ENCODE measurements around the gene ZFC3H1.
A peak's percentile ranks its signal among the peaks of the same experiment; 100 is the strongest.

ZFC3H1 gene

DNA sequence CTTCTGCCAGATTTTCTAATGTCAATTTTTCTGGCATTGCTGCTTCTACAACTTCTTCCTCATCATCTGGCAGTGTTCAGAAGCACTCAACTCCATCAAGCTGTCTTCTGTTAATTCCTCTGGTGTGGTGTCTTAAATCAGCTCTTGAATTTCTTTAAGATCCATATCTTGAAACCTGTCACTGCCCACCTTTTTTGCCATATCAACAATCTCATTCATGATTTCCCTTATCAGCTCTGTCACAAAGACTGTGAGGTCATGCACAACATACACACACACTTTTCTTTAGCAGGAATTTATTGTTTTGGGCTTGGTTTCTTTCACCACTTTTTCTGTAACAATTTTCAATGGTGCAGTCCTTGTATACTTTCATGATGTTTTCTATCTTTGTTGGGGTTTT is 7.7 kb upstream of the ZFC3H1 start:
- DNase-seq, result no peak

DNA sequence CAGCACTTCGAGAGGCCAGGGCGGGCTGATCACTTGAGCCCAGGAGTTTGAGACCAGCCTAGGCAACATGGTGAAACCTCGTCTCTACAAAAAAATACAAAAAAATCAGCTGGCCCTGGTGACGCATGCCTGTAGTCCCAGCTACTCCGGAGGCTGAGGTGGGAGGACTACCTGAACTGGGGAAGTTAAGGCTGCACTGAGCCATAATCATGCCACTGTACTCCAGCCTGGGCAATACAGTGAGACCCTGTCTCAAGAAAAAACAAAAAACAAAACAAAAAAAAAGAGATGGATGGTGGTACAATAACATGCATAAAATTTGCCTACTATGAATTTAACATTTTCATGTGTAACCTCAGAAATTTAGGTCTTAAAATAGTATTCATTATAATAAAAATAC is 2.6 kb upstream of the ZFC3H1 start:
- no peak for DNase-seq

DNA sequence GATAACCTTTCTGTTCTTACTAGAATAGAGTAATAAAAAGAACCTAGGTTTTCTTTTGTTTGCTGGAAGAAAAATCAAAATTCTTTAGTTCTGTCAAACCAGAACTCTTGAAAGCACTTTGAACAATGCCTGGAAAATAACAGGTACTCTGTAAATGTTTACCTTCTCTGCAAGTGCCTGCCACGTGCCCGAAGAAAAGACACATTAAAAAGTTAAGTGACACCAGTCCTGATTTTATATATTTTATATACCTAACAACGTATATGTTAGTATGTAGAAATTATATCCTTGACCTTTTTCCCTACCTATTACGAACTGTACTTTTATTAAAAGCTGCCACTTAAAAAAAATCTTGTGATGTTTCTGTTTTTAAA is 1.4 kb upstream of the ZFC3H1 start:
- DNase-seq, result no peak

DNA sequence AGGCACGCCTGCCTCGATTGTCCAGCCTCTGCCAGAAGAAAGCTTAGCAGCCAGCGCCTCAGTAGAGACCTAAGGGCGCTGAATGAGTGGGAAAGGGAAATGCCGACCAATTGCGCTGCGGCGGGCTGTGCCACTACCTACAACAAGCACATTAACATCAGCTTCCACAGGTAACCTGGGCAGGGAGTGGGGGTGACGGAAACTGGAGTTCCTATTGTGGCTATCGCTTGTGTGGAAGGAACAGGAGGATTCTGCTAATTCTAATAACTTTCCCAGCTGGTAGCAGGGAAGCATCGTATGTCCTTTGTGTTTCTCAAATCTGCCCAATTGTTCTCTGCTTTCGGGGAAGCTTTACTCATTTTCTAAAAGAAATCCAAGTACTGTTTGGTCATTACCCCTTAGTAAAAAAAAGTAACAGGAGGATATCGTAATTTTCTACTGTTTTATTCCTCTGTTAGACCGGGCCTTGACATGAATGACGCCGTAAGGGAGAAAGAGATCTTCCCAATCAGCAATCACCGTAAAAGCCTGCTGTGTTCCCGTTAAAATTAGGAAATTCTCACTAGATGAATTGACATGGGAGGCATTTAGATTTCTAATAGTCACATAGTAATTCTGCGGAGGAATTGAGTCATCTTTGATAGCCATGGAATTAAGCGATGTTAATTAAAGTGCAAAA is 902 bp upstream of the ZFC3H1 start:
- no peak for DNase-seq

DNA sequence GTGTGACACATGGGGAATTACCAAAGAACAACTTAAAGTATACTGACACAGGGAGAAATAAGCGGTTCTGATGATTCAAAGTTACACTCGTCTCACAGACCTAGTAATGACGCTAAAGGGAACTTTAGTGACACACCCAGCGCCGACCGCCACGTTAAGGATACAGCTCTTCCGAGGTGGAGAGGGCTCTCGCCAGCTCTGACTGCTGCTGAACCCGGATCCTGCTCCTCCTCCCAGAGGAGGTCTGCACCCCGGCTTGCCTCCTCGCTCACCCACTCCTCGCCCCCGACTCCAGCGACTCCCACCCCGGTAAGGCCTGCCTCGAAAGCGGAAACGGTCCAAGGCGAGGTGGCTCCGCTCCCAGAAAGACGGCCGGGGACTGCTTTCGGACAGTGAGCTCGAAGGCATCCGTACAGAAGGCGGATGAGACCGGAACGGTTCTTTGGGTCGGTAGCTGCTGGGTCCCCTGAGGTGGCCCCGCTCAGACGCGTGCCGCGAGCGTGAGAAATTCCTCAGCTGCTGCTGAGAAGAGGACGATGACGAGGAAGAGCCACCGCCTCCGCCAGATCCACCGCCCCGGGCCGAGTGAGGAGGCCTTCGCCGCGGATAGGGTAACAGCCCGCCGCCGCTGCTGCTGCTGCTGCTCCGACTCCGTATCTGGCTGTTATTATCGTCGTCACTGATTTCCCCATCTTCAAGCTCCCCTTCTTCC is 643 bp downstream of the ZFC3H1 start:
- peak; percentile 92 for DNase-seq

DNA sequence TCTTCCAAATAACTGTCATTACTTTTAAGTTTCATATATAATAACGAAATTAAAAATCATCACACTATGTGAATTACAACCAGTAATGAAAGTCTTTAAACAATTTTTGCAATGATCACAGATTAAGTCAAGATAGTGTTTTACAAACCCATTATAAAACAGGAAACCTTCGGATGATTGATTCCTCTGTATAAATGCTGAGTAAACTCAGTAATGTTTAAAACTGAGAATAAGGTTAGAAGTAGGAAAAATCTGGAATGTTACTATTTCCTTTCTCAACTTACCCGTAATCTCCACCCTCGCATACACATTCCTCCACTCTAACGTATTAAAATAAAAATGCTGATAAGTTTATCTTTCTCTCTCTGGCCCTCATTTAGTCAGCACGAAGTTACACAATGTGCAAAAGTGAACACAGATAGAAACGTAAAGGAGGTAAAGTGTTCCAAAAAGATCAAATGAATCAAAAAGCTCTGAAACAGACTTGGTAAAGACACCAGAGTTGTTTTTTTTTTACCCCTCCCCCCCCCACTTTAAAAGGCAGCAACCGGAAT is 1.6 kb downstream of the ZFC3H1 start:
- peak; percentile 32 for DNase-seq

DNA sequence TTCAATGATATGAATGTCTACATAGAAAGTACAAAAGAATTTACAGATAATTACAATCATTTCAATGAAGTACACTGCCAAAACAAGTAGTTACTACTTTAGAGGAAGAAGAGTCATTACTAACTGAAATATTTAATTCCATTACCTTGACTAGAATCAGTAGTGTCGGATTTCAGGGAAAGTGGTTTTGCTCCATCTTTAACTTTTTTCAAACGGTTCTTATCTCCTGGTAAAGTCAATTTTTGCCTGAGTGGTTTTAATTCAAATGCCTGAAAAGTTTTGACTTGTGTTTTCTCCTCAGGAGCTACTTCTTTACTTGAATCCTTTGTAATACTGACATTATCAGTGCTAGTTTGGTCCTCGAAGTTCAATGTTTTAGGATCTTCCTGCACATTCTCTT is 6.9 kb downstream of the ZFC3H1 start:
- DNase-seq, result no peak

DNA sequence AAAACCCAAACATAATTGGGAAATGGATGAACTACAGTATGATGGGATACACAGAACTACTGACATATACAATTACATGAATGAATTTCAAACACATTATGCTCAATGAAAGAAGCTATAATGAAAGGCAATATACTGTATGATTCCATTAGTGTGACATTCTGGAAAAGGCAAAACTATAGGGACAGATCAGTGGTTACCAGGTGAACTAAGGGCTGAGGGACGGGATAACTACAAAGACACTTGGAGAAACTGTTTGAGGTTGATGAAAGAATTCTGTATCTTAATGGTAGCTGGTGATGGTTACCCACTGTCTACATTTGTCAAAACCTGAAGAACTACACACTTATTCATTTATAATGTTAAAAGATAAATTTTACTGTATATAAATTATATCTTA is 7.7 kb downstream of the ZFC3H1 start:
- no peak for DNase-seq

DNA sequence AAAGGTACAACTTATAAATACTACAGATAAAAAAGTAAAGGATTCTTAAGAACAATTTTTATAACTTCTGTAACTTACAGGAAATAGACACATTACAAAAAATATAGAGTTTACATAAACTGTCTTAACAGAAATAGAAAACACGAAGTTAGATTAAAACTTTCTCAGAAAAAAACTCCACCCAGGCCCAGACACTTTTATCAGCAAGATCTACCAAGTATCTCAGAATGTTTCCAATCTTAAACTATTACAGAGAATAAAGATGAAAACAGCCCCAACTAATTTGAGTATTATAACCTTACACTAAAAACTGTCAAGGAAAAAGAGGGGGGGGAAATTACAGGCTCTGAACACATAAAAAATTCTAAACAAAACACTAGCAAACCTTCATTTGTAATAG is 8.2 kb downstream of the ZFC3H1 start:
- DNase-seq, result no peak

DNA sequence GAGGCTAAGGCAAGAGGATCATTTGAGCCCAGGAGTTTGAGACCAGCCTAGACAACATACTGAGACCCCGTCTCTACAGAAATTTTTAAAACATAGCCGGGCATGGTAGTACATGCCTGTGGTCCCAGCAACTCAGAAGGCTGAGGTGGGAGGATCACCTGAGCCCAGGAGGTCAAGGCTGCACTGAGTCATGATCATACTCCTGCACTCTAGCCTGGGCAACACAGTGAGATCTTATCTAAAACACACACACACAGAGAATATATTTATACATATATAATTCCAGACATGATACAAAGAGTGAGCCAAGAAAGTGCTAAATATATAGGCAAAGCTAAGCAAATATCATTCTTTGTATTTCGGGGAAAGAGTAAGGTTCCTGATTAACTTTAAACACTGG is 9.4 kb downstream of the ZFC3H1 start:
- DNase-seq, result no peak

DNA sequence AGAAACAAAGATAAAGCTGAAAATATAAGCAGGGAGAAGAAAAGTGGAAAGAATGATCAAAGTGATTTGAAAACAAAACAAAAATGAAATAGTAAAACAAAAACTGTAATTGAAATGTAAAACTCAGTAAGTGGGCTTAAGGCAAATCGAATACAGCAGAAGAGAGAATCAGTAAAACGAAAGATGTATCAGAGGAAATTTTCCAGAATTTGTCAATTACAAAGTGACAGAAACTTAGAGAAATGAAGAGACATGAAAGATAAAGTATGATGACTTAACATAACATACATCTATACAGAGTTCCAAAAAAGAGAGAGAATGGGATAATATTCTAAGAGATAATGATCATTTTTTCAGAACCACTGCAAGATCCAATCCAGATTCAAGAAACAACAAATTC is 10.5 kb downstream of the ZFC3H1 start:
- no peak for DNase-seq

DNA sequence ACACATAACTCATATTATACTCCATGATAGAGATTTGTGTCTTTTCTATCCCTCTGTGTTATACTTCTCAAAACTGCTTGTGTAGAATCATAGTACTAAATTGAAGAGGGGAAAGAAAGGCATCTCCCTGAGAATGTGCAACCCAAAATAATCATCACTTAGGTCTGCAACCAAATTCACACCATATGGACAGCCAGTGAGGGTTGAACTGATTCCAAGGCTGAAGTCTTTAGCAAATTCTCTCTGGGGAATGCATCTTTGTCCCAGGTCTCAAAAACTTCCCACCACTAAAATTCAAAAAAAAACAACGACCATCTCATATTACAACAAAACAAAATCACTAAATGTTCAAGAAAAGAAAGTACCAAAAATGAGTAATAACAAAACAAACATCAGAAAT is 11.0 kb downstream of the ZFC3H1 start:
- no peak for DNase-seq

DNA sequence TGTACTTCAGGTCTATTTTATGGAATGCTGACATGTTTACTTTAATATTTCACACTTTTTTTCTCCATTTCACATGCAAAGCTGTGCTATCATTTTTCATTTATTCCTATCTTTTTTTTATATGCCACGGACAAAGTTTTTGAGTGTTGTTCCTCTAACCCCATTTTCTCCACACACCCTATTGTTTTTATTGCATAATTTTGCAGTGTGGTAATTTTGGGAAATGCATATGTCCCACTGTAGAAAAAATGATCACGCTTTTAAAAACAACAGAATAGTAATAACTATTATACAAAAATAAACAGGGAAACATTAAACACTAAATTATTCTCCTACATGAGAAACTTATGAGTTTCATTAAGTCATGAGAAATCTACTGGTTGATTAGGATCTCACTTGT is 14.2 kb downstream of the ZFC3H1 start:
- no peak for DNase-seq

DNA sequence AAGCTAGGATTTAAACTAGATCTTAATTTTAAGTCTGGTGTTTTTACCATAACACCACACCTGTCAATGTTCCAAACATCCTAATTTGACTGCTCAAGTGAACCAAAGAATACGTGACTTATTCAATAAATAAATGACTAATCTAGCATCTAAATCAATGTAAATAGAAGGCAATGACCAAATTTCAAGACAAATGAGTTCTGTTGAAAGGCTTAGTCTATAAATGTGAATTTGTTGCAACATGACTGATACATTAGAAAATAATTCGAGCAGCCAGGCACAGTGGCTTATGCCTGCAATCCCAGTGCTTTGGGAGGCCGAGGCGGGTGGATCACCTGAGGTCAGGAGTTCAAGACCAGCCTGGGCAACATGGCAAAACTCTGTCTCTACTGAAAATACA is 15.1 kb downstream of the ZFC3H1 start:
- DNase-seq, result no peak

DNA sequence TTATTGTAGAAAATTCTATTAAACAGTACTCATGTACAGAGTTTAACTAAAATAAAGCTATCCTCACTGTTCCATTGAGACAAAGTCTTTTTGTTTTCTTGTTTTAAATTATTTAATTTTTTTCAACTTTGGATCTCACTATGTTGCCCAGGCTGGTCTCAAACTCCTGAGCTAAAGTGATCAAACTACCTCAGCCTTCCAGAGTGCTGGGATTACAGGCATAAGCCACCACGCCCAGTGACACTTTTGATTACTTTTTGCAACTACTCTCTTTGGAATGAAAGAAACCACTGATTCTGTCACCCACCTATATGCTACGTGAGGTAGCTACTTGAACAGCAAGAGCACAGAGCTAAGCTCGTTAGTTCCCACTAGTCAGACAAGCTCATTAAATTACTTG is 17.1 kb downstream of the ZFC3H1 start:
- DNase-seq, result no peak

DNA sequence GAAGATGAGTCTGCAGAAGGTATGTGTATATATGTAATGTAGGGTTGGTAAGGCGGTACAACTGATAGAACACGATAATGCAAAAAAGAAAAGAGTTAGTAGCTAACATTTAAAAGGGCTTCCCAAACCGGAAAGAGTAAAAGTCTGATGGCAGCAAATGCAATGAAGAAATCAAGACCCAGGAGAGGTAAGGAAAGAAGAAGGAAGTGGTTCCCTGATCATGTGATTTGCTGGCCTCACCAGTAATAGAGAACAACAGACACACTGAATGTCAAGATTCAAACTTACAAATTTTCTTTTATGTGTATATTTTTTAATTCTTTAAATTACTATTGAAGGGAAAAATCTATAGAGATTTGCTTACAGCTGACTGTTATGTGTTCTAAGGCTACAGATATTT is 18.4 kb downstream of the ZFC3H1 start:
- DNase-seq, result no peak

DNA sequence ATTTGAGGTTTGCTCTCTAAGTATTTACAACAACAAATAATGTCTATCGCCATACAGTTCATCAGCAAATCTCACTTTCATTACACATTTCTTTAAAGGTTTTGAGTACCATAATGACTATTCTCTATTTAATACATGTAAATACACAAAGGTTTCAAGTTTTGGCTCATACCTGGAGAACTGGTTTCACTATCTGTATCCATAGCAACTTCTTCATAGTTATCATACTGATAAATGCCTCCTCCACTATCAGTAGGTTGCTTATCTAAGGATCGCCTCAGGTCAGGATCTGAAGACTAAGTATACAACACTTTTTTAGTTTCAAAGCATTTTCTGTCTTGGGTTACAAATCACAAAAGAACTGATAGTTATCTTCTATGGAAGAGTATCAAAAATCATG is 21.4 kb downstream of the ZFC3H1 start:
- DNase-seq, result no peak

DNA sequence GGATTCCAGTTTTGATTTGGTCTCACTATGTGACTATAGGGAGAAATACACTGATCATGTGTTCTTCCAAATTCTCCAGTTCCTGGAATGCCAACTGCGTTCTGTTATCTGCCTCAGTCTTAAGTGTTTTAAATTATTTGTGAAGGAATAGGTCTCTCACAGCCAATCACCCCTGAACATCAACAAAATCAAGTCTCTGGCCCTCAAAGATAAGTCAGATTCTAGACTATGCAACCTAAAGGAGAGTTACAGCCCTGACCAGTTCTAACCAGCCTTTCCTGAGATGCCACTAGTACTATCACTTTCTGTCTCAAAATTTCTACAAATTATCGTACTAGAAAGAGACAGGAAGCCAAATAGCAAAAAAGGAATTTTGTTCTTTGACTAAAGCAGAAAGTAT is 22.3 kb downstream of the ZFC3H1 start:
- DNase-seq, result no peak

DNA sequence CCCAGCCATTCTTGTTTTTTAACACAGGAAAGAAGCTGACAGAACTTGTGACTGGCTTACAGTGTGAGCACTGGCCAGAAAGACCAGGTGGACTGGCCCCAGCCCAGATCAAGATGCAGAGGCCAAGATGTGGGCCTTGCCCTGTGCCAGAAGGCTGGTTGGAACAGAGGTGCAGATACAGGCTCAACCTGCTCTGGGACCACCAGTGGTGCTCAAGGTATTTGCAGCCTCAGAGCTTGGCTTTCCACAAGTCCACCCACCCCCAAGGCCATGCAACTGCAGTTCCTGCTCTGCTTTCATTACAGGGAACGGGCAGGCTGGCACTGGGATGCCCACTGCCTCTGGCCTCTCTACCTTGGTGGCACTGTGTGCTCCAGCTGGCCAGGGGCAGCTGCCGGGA is 23.3 kb downstream of the ZFC3H1 start:
- DNase-seq, result no peak

DNA sequence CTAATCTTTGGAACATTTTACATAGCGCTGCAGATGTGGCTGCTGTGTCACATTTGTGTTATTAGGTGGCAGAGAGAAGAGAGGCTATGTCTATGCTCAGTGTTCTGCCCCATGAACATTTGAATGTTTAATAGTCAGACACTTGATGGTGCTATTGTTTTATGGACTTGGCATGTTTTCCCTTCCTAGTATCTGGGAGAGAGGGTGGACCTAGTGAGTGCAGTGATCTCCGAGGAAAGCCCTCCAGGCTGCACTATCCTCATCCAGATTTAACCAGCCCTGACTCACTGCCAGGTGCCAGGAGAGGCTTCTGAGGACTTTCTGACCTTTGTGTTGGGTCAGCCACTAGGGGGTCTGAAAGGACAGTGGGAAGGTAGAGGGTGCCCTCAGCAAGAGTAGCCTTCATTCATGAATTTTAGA is 24.3 kb downstream of the ZFC3H1 start:
- no peak for DNase-seq

DNA sequence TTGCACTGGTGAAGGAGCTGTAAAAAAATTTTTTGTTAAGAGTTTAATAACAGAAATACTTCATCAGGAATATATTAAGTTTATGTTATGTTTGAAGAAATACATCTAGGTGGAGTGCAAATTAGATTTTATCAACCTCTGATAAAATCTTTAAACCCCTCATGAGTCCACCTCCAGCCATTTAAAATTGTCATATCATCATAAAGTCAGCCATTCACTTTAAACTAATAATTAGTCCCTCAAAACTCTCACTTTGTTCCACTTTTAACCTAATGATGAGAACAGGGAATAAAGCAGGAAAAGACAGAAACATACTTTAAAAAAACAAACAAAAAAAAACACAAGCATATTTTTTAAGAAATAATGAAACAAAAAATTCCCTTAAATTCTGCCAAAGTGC is 25.1 kb downstream of the ZFC3H1 start:
- DNase-seq, result no peak

DNA sequence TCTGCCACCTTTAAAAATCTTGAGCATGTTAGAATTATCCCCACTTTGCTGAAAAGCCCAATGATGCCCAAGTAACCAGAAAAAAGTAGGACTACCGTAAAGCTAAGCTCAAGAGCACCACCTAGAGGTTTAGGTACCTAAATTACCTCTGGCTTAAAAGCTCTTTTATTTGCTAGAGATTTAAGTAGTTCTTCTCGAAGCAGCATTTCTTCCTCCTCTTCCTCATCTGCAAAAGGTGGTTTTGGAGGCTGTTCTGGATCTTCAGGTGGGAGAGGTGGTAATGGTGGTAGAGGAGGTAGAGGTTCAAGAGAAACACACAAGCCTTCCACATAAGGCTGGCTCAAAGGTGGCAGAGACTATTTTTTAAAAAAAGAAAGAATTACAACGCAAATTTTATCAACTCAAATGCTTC is 26.9 kb downstream of the ZFC3H1 start:
- DNase-seq, result peak; percentile 86

DNA sequence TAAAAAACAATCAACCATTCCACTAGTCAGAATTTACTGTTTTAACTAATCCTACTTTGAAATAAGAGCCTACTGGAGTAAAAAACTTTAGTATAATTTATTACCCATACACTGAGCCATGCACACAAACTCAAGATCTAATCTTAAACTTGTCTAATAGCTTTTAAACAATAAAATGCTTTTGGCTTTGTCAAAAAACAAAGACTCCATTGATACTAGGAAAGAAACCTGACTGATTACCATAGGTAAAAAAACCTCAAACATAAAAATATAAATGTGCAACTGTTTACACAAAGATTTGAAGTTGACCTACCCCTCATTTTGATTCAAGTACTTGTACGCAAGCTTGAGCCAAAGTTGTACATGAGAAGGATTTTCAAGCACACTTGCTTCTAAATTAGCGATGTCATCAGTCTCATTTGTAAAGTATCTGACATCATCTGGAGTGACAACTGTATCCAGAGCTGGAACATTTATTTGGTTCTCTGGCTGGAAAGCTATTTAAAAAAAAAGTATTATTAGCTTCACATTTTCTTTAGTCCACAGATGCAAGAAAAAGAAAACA is 36.1 kb downstream of the ZFC3H1 start:
- DNase-seq, result no peak

DNA sequence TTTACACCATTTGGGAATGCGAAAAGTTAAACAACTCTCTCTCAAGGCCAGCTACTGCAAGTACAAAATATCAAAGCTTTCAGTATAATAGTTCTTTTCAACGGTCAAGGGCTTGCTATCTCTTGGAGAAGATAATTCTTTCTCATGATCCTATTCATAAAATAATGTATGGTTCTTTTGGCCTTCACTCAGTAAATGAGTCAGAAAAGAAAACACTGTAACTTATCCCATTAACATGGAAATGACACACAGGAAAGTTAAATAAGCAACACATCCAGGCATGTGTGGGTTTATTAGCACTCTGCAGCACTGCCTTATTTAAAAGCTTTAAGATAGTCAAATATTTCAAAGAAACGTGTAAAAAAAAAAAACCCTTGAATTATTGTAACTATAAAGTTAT is 36.9 kb downstream of the ZFC3H1 start:
- DNase-seq, result no peak
